HG02623 (cell line): Measurements from ENCODE around the gene EIF3F.

ENCODE experiments used
- ATAC-seq: cut with Tn5 transposase; IDR thresholded peaks from one replicate; pipeline ENCODE4 v1.9.1; 2021; ENCODE audit warnings: moderate library complexity; ENCODE audit not compliant: unreplicated experiment

The EIF3F gene

GRCh38 chr11:8019314-8020243 is 32.4 kb downstream of the EIF3F start:
- no peak for ATAC-seq

GRCh38 chr11:8020244-8020597 is 33.1 kb downstream of the EIF3F start:
- no peak for ATAC-seq

DNA sequence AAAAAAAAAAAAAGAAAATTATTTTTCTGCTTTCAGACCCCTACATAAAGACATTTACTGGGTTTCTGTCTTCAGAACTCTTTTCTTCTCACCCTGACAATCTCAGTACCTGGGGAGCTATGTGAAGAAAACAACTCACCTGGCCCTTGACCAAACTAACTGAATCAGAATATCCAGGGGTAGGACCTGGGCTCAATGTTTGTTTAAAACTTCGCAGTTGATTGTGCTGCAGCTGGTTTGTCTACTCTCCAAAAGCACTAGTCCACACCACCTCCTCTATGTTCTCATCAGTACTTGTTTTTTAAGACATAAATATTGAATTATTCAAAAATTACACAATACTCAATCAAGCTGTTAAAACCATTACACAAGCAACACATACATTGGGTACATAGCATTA is 34.8 kb downstream of the EIF3F start:
- no peak for ATAC-seq

GRCh38 chr11:8022876-8023275 is 35.7 kb downstream of the EIF3F start:
- no peak for ATAC-seq

- no peak for ATAC-seq
These were observed 36.9 kb downstream of the EIF3F start for GRCh38 chr11:8023831-8024555.

GRCh38 chr11:8025123-8025522 is 38.0 kb downstream of the EIF3F start:
- no peak for ATAC-seq

DNA sequence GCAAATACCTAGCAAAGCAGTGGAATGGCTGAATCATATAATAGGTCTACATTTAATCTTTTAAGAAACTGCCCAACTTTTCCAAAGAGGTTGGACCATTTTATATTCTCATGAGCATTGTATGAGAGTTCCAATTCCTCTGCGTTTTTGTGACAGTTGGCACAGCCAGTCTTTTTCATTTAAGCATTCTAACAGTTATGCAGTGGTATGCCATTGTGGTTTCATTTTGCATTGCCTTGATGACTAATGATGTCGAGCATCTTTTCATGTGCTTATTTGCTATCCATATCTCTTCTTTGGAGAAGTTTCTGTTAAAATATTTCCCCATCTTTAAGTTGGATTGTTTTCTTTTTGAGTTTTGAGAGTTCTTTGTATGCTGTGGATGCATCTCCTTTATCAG is 38.7 kb downstream of the EIF3F start:
- no peak for ATAC-seq

GRCh38 chr11:8026982-8027381 is 39.8 kb downstream of the EIF3F start:
- no peak for ATAC-seq

DNA sequence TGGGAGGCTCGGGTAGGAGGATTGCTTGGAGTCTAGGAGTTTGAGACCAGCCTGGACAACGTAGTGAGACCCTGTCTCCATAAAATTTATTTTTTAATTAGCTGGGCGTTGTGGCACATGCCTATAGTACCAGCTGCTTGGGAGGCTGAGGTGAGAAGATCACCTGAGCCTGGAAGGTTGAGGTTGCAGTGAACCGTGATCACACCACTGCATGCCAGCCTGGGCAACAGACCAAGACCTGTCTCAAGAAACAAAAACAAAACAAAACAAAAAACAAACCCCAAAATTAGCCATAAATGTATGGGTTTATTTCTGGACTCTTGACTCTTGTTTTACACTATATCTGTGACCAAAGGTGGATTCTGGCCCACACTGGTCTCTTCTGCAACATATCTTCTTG is 41.6 kb downstream of the EIF3F start:
- no peak for ATAC-seq

GRCh38 chr11:8030526-8031247 is 43.5 kb downstream of the EIF3F start:
- no peak for ATAC-seq

DNA sequence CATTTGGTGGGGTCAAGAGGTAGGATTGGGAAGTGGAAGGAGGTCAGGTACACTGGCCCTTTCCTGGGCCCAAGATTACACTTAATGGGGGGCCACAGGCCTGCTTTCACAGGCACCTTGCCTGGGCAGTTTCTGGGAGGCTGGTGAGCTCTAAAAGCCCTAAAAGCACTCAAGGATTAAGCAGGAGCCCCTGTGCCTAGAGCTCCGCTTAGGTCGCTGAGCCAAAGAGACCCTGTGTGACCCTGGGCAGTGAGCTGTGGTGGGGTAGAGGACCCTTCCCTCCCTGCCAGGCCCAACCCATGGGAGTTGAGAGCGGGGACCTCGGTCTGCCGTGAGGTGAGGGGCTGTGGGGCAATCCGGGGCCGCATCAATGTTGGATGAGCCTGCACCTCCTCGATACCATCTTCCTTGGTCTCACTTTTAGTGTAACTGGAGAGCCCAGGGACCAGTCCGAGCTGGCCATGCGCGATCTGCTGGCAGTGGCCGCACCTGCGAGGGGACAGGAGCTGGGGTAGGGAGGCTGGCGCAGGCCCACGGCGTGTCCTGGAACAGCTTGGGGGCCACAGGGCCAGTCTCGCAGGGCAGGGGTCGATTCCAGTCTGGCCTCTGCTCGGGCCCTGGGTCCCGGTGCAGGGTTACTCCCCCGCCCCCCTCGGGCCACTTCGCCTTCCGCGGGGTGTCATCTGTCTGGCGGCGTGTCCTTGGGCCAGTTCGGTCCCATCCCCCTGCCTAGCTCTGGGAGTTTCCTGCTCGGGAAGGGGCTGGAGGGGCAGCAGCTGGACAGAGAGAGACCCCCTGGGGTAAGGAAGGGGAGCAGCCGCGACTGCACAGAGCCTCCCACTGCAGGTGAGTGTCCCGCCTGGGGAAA is 44.3 kb downstream of the EIF3F start:
- no peak for ATAC-seq

GRCh38 chr11:8032122-8032521 is 45.0 kb downstream of the EIF3F start:
- ATAC-seq, result no peak

GRCh38 chr11:8032576-8033304 is 45.6 kb downstream of the EIF3F start:
- no peak for ATAC-seq

GRCh38 chr11:8033305-8034105 is 46.4 kb downstream of the EIF3F start:
- peak; percentile 79 for ATAC-seq

DNA sequence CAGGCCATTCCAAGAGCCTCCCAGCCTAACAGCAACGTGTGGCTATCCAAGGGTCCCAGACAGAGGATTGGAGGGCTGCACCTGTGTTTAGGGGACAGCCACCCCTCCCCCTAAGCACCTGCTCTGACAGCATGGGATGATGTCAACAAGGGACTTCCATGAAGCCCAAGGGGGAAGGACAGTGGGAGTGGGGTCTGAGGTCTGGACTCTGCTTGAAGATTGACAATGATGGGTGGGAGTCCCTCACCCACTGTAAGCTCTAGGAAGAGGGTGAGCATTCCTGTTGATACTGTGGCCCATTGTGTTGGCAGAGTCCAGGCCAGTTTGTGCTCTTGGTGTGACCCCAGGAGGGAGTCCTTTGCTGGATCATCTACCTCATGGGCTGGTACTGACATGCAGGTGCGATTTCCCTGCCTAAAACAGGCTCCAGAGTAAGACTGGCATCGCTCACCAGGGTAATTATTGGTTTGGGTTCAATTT is 47.0 kb downstream of the EIF3F start:
- ATAC-seq, result no peak

GRCh38 chr11:8034604-8035190 is 47.6 kb downstream of the EIF3F start:
- no peak for ATAC-seq

- ATAC-seq, result no peak
These were observed 48.2 kb downstream of the EIF3F start for GRCh38 chr11:8035200-8035855.
